Endothelial cell of umbilical vein (primary cell): ENCODE measurements around the gene DRC7. TPM values are rescaled to one million over a fixed set of nuclear protein-coding genes. Genes with fewer than 3 reads are reported as not detected.

Experiments used
- BruUV-seq: library from RNA; stranded (reverse); fragments of 400-500 nt; replicated peaks from 2 replicates; lab custom pipeline; 2021; lab: Mats Ljungman, UMichigan
- CTCF ChIA-PET: fragments of 300-600, 350-600 bp; sonication (Branson Sonifier 250); formaldehyde crosslinking; loops from one replicate; lab custom pipeline; 2021; ENCODE audit warnings: antibody characterized with exemption, inconsistent platforms; lab: Charles Lee
- POLR2A ChIA-PET: fragments of 300-600, 350-600 bp; sonication (Branson Sonifier 250); formaldehyde crosslinking; loops from one replicate; lab custom pipeline; 2021; ENCODE audit warnings: antibody characterized with exemption, inconsistent platforms; lab: Charles Lee
- DNase-seq: peaks from one replicate; pipeline ENCODE4 v3.0.0-alpha.2; 2011; ENCODE audit warnings: low read depth, low spot score
- FAIRE-seq: peaks from 2 replicates; lab custom pipeline; 2011; peaks lifted over from hg19 to GRCh38; lab: Jason Lieb, UNC
- H2AFZ ChIP-seq: 2 replicates; pipeline ENCODE4 v1.6.0; 2012; ENCODE audit warnings: low read depth, low read length, control low read depth, inconsistent platforms
- H3K27ac ChIP-seq: 2 replicates; pipeline ENCODE4 v1.5.1; 2011; ENCODE audit warnings: low read depth, mild to moderate bottlenecking, control low read depth, low read length, moderate library complexity; ENCODE audit not compliant: insufficient read depth
- H3K27me3 ChIP-seq, 2 experiments: 2 replicates each; pipeline versions ENCODE4 v1.6.0 to v1.6.1; 2011; ENCODE audit warnings: low read length in 2 of 2, mixed read lengths in 1 of 2; ENCODE audit not compliant: control insufficient read depth in 2 of 2, insufficient read depth in 2 of 2
- H3K36me3 ChIP-seq, 2 experiments: 2 replicates in 1 of 2; 3 replicates in 1 of 2; pipeline ENCODE4 v1.5.1; 2011; ENCODE audit warnings: low read length in 2 of 2, mild to moderate bottlenecking in 1 of 2, moderate library complexity in 1 of 2; ENCODE audit not compliant: control insufficient read depth in 2 of 2, insufficient read depth in 2 of 2; ENCODE audit errors: extremely low read depth in 1 of 2
- H3K4me1 ChIP-seq: 3 replicates; pipeline ENCODE4 v1.5.1; 2011; ENCODE audit warnings: mild to moderate bottlenecking, low read length; ENCODE audit not compliant: control insufficient read depth, insufficient read depth; ENCODE audit errors: extremely low read depth
- H3K4me2 ChIP-seq: 2 replicates; pipeline ENCODE4 v1.6.1; 2011; ENCODE audit warnings: low read length, control low read depth, mixed read lengths; ENCODE audit not compliant: insufficient read depth
- H3K4me3 ChIP-seq, 3 experiments: fragments of 200-600 bp in 1 of 3; sonication (generic), shearing (Covaris generic) in 1 of 3; replicated peaks in 1 of 3; 2 replicates each; pipeline ENCODE4 v1.5.1; 2011 to 2016; ENCODE audit warnings: control low read depth in 3 of 3, low read length in 3 of 3, mild to moderate bottlenecking in 2 of 3, inconsistent platforms in 1 of 3, low read depth in 1 of 3, moderate library complexity in 1 of 3; ENCODE audit not compliant: insufficient read depth in 1 of 3
- H3K79me2 ChIP-seq: 2 replicates; pipeline ENCODE4 v1.6.0; 2012; ENCODE audit warnings: low read length, inconsistent platforms; ENCODE audit not compliant: control insufficient read depth, insufficient read depth
- H3K9ac ChIP-seq: replicated peaks from 2 replicates; pipeline ENCODE3; 2011; ENCODE audit warnings: low read length, control low read depth; ENCODE audit not compliant: insufficient read depth; ENCODE audit errors: extremely low read depth
- H3K9me1 ChIP-seq: replicated peaks from 3 replicates; pipeline ENCODE4 v1.6.0; 2011; ENCODE audit warnings: mild to moderate bottlenecking, low read length; ENCODE audit not compliant: control insufficient read depth, insufficient read depth; ENCODE audit errors: extremely low read depth
- H3K9me3 ChIP-seq: replicated peaks from 2 replicates; pipeline ENCODE4 v1.5.1; 2012; ENCODE audit warnings: low read length, inconsistent platforms; ENCODE audit not compliant: control insufficient read depth, insufficient read depth
- H4K20me1 ChIP-seq: replicated peaks from 2 replicates; pipeline ENCODE3; 2011; ENCODE audit warnings: mild to moderate bottlenecking, low read length; ENCODE audit not compliant: control insufficient read depth, insufficient read depth; ENCODE audit errors: extremely low read depth
- EZH2 ChIP-seq: IDR thresholded peaks from 2 replicates; pipeline ENCODE4 v1.6.1; 2012; ENCODE audit warnings: borderline replicate concordance, low read depth, mild to moderate bottlenecking, moderate library complexity, low read length, inconsistent platforms; ENCODE audit not compliant: severe bottlenecking
- FOS ChIP-seq: IDR thresholded peaks from 2 replicates; pipeline ENCODE4 v1.6.1; 2011; ENCODE audit warnings: mild to moderate bottlenecking, low read length, moderate library complexity, borderline replicate concordance; ENCODE audit not compliant: insufficient read depth
- GATA2 ChIP-seq: IDR thresholded peaks from 2 replicates; pipeline ENCODE4 v1.7.0; 2011; ENCODE audit warnings: low read depth, mild to moderate bottlenecking, moderate library complexity, mixed read lengths, low read length; ENCODE audit not compliant: insufficient read length, insufficient read depth
- JUN ChIP-seq: IDR thresholded peaks from 2 replicates; pipeline ENCODE4 v1.6.1; 2011; ENCODE audit warnings: borderline replicate concordance, low read depth; ENCODE audit not compliant: insufficient read length, insufficient read depth
- MYC ChIP-seq: IDR thresholded peaks from one replicate; pipeline ENCODE4 v1.6.1; 2011; ENCODE audit warnings: mild to moderate bottlenecking, low read depth, low read length
- POLR2A ChIP-seq: IDR thresholded peaks from 2 replicates; pipeline ENCODE4 v1.6.1; 2012; ENCODE audit warnings: low read depth, mild to moderate bottlenecking, control low read depth, low read length
- POLR2AphosphoS5 ChIP-seq: IDR thresholded peaks from 2 replicates; pipeline ENCODE4 v1.6.1; 2012; ENCODE audit warnings: low read depth, mild to moderate bottlenecking, control low read depth, low read length, moderate library complexity; ENCODE audit not compliant: insufficient read depth
- dilution Hi-C: fragments of 300-500 bp; cut with MboI; formaldehyde crosslinking; loops from one replicate; pipeline ENCODE4 v1.15.0; 2019; ENCODE audit warnings: low sequenced_read_pairs; ENCODE audit not compliant: extremely low pct_ligation_motif_present
- intact Hi-C: fragments of 100-400 bp; cut with micrococcal nuclease; formaldehyde crosslinking; loops from one replicate; pipeline ENCODE4 v1.10.0; 2022
- polyA plus RNA-seq, 4 experiments: library from polyadenylated mRNA; depleted of rRNA in 3 of 4; stranded (reverse) in 3 of 4; unstranded in 1 of 4; fragments of >200 nt; gene quantifications; 2 replicates each; pipeline versions ENCODE4 v1.2.1 to v1.2.3, GENCODE V29; 2011 to 2012; ENCODE audit warnings: missing spikeins in 1 of 4
- total RNA-seq: library from RNA; stranded (reverse); gene quantifications from 2 replicates; pipeline ENCODE4 v1.2.3, GENCODE V29; 2021
- TF ChIP-seq, protein P1 (sequence below), 2 donors: IDR thresholded peaks; 1 replicate in 1 of 2; 2 replicates in 1 of 2; pipeline ENCODE4 v1.5.1; 2011; ENCODE audit warnings: low read length in 2 of 2, mild to moderate bottlenecking in 2 of 2, moderate library complexity in 2 of 2, control low read depth in 1 of 2, inconsistent platforms in 1 of 2, low read depth in 1 of 2; ENCODE audit not compliant: insufficient read depth in 1 of 2; ENCODE audit errors: extremely low read depth in 1 of 2
- TF ChIP-seq, protein P2 (sequence below): IDR thresholded peaks from 2 replicates; pipeline ENCODE4 v1.6.1; 2011; ENCODE audit not compliant: insufficient read depth, insufficient read length

Gene DRC7
- total and polyA plus RNA-seq, 2 donors (not counting 3 experiments of a cell fraction or from before 2014, with no cell fraction given), result 0.13 to 0.77 TPM

DNA sequence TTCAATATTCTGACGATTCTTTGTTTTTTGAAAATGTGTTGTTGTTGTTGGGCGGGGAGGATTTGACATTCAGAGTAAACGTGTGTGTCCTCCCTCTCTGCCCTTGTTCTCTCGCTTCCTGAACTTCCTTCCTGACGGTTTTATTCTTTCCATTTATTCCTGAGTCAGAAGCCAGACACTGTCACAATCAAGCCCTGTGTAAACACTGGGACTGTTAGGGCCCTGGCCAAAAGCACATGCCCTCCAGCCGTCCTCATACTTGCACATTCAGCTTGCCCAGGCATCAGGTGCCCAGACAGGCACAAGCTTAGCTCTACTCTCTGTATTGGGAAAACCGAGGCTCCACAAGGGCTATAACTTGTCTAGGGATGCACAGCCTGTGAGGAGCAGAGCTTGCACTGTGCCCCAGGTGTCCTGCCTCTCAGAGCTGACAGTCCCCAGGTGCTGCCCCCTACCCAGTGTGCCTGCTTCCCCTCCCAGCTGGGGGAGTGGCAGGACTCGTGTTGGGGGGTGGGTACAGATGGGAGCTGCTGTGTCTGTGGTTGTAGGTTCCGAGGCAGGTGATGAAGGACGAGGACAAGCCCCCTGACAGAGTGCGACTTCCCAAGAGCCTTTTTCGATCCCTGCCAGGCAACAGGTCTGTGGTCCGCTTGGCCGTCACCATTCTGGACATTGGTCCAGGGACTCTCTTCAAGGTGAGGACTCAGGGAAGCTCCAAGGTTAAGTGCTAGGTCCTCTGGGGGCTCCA is 16.8 kb upstream of the DRC7 start:
- no peak overlapping the region for H3K4me3 ChIP-seq
- POLR2A ChIA-PET, result interaction anchor here (0.6 kb wide), 1 partner anchor 31 kb away, joined by 5 read pairs; no protein-coding TSS in a partner anchor
- H3K4me1 ChIP-seq, result peaks cover 7% of the 10 kb centered on the region
- no peaks in the 10 kb centered on the region for H3K9me1 ChIP-seq
- no peaks in the 10 kb centered on the region for H3K9me3 ChIP-seq
- CTCF ChIA-PET, result interaction anchor here (1.2 kb wide), 1 partner anchor 102 kb away, joined by 3 read pairs; no protein-coding TSS in a partner anchor
- intact Hi-C loops, result no loop called here
- no peaks in the 10 kb centered on the region for H4K20me1 ChIP-seq
- H2AFZ ChIP-seq, result no peak overlapping the region
- no peaks in the 10 kb centered on the region for H3K79me2 ChIP-seq
- dilution Hi-C loops, result no loop called here
- FAIRE-seq (peak; percentile 50), DNase-seq (no peak)
- no peak for TF ChIP-seq POLR2AphosphoS5
- TF ChIP-seq EZH2, result no peak
- TF ChIP-seq JUN, result no peak
- TF ChIP-seq, protein P1, sequence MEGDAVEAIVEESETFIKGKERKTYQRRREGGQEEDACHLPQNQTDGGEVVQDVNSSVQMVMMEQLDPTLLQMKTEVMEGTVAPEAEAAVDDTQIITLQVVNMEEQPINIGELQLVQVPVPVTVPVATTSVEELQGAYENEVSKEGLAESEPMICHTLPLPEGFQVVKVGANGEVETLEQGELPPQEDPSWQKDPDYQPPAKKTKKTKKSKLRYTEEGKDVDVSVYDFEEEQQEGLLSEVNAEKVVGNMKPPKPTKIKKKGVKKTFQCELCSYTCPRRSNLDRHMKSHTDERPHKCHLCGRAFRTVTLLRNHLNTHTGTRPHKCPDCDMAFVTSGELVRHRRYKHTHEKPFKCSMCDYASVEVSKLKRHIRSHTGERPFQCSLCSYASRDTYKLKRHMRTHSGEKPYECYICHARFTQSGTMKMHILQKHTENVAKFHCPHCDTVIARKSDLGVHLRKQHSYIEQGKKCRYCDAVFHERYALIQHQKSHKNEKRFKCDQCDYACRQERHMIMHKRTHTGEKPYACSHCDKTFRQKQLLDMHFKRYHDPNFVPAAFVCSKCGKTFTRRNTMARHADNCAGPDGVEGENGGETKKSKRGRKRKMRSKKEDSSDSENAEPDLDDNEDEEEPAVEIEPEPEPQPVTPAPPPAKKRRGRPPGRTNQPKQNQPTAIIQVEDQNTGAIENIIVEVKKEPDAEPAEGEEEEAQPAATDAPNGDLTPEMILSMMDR (IDR thresholded peaks at IDR 0.05; ENCODE audit: extremely low read depth in 1 of 2, insufficient read depth in 1 of 2, low read depth in 1 of 2, low read length in 2 of 2), result no peak
- TF ChIP-seq POLR2A, result no peak
- TF ChIP-seq FOS, result no peak
- no peak for TF ChIP-seq GATA2
- TF ChIP-seq, protein P2, sequence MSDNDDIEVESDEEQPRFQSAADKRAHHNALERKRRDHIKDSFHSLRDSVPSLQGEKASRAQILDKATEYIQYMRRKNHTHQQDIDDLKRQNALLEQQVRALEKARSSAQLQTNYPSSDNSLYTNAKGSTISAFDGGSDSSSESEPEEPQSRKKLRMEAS, result no peak
- no peak for TF ChIP-seq MYC
- H3K27ac ChIP-seq, result no peak overlapping the region
- BruUV-seq, result no TSS peak
- H3K36me3 ChIP-seq, result no peaks in the 10 kb centered on the region
- peaks cover 6 to 10% of the 10 kb centered on the region in 2 experiments for H3K27me3 ChIP-seq
- H3K9ac ChIP-seq, result no peak overlapping the region
- no peak overlapping the region for H3K4me2 ChIP-seq
